ENCODE data around the gene FGD1. TPM values are rescaled to one million over a fixed set of nuclear protein-coding genes. Genes with fewer than 3 reads are reported as not detected.

The FGD1 gene
- total and polyA plus RNA-seq, 2 of the 8 experiments (the other 6 are each of a cell fraction or from before 2014, with no cell fraction given) = 6.8 to 34.9 TPM

GRCh38 chrX:54529151-54529550 is 33.1 kb upstream of the FGD1 start:
- H3K4me3 ChIP-seq (ENCODE audit: extremely low read depth in 1 of 4, insufficient read depth in 2 of 4, low read depth in 3 of 4, low read length in 4 of 4) = peak overlapping the region in 1 of 4 experiments; percentile 98; a peak in 4 of 8 replicates
- H3K4ac ChIP-seq (replicated peaks; ENCODE audit: insufficient read length, low read depth, low read length) = peak overlapping the region; percentile 66
- no peak overlapping the region for H2AK5ac ChIP-seq (ENCODE audit: low read depth, low read length)
- H2AFZ ChIP-seq (ENCODE audit: low read length) = peak overlapping the region; percentile 79; the same call in 1 of the 2 replicates
- H3K27ac ChIP-seq (ENCODE audit: low read depth, low read length) = peak overlapping the region; percentile 97; the same call in 1 of the 2 replicates
- peak overlapping the region; percentile 88; the same call in 1 of the 2 replicates for H2BK5ac ChIP-seq (ENCODE audit: low read depth, low read length)
- peaks cover 0 to 3% of the 10 kb centered on the region in 2 experiments for H4K20me1 ChIP-seq (replicated peaks in 1 of 2; ENCODE audit: control insufficient read depth in 1 of 2, insufficient read depth in 2 of 2, low read length in 2 of 2)
- 0 out of 2 replicates have a peak overlapping the region, but pooled peaks have one; percentile 72 for H2BK15ac ChIP-seq (ENCODE audit: low read length)
- peaks cover 12 to 36% of the 10 kb centered on the region in 2 experiments; a peak in 3 of 4 replicates for H3K79me2 ChIP-seq (ENCODE audit: control insufficient read depth in 1 of 2, insufficient read depth in 2 of 2, low read length in 2 of 2)
- H3K23ac ChIP-seq (ENCODE audit: insufficient read length) = no peak overlapping the region
- peak overlapping the region; percentile 67 to 92; a peak in 3 of 4 replicates for H3K4me2 ChIP-seq (ENCODE audit: insufficient read depth in 1 of 2, low read depth in 2 of 2, low read length in 2 of 2)
- H4K5ac ChIP-seq (ENCODE audit: insufficient read length, low read depth, low read length) = peak overlapping the region; percentile 12
- peaks cover 0 to 3% (median 1%) of the 10 kb centered on the region in 4 experiments; a peak in 2 of 7 replicates for H3K4me1 ChIP-seq (replicated peaks in 1 of 4; ENCODE audit: control insufficient read depth in 3 of 4, insufficient read depth in 4 of 4, low read length in 3 of 4)
- H3K14ac ChIP-seq (ENCODE audit: insufficient read length) = no peak overlapping the region
- DNase-seq (ENCODE audit: low read depth in 1 of 2, low spot score in 2 of 2) (no peak), FAIRE-seq (peak; percentile 28)
- H3K9ac ChIP-seq (replicated peaks in 1 of 4; ENCODE audit: extremely low read depth in 1 of 4, low read depth in 3 of 4, low read length in 3 of 4) = no peak overlapping the region; a peak in 2 of 7 replicates
- peaks cover 0 to 16% (median 6%) of the 10 kb centered on the region in 4 experiments; a peak in 5 of 8 replicates for H3K36me3 ChIP-seq (ENCODE audit: control insufficient read depth in 2 of 4, insufficient read depth in 4 of 4, low read length in 3 of 4)
- peaks cover 3% of the 10 kb centered on the region; the same call in 1 of the 2 replicates for H3K23me2 ChIP-seq (ENCODE audit: low read depth, low read length)
- peak overlapping the region; percentile 75; the same call in 1 of the 2 replicates for H2BK12ac ChIP-seq (ENCODE audit: low read depth, low read length)
- WGBS, 2 experiments (ENCODE audit: extremely low coverage in 1 of 2, insufficient coverage in 1 of 2, insufficient read length in 1 of 2, insufficient replicate concordance in 2 of 2, low coverage in 1 of 2, low lambda C conversion rate in 2 of 2, missing lambda C conversion rate in 1 of 2) = 77% methylated on average over 3 of the region's 3 CpGs; no CpG with 5 or more reads in 1 of the 2 experiments
- H3K9me3 ChIP-seq (ENCODE audit: insufficient read depth in 2 of 2, low read depth in 1 of 2, low read length in 1 of 2) = no peaks in the 10 kb centered on the region
- ChIA-PET POLR2A (ENCODE audit: partially characterized antibody) (interaction anchor here (1.0 to 2.3 kb wide), 10 partner anchors 11 to 278 kb away, joined by 3 to 8 read pairs (median 5); partner anchors contain the start of genes MAGED2 and TSR2), CTCF (ENCODE audit: partially characterized antibody) (interaction anchor here (1.4 kb wide), 1 partner anchor 48 kb away, joined by 3 read pairs; no protein-coding TSS in a partner anchor)
- TF ChIP-seq YY1 (IDR thresholded peaks at IDR 0.05; ENCODE audit: low read depth, low read length) = no peak
- peak overlapping the region; percentile 95 for H3K18ac ChIP-seq (ENCODE audit: extremely low read depth, low read length)
- H2BK120ac ChIP-seq (replicated peaks; ENCODE audit: low read depth, low read length) = peak overlapping the region; percentile 56
- H3K27me3 ChIP-seq (replicated peaks in 1 of 4; ENCODE audit: control insufficient read depth in 3 of 4, extremely low read depth in 1 of 4, insufficient read depth in 3 of 4, low read length in 3 of 4) = no peaks in the 10 kb centered on the region
- no peak overlapping the region for H3K56ac ChIP-seq (replicated peaks; ENCODE audit: insufficient read length, low read depth, low read length)
- H2BK20ac ChIP-seq (ENCODE audit: low read length) = no peak overlapping the region
- peak overlapping the region; percentile 97 for H4K8ac ChIP-seq (ENCODE audit: extremely low read depth, insufficient read depth, low read length)
- H3K79me1 ChIP-seq (ENCODE audit: low read depth, low read length) = no peaks in the 10 kb centered on the region
- peak overlapping the region; percentile 68 for H4K91ac ChIP-seq (replicated peaks; ENCODE audit: insufficient read length, low read length)
